Upper lobe of right lung (tissue), 1 donor: Measurements from ENCODE around the gene ASB10. TPM values are rescaled to one million over a fixed set of nuclear protein-coding genes. Genes with fewer than 3 reads are reported as not detected.

Experiments
- ATAC-seq: fragments of 200-7000 bp; cut with Tn5 transposase; one replicate; pipeline ENCODE4 v1.9.1; 2020; ENCODE audit warnings: mild to moderate bottlenecking, moderate library complexity
- DNase-seq: peaks from one replicate; pipeline ENCODE4 v3.0.0-alpha.2; 2020
- H3K27ac ChIP-seq: fragments of 200-600 bp; one replicate; pipeline ENCODE4 v1.8.0; 2022
- H3K27me3 ChIP-seq: fragments of 200-600 bp; one replicate; pipeline ENCODE4 v1.8.0; 2022; ENCODE audit warnings: mild to moderate bottlenecking
- H3K36me3 ChIP-seq: fragments of 200-600 bp; one replicate; pipeline ENCODE4 v1.8.0; 2022
- H3K4me1 ChIP-seq: fragments of 200-600 bp; one replicate; pipeline ENCODE4 v1.8.0; 2022
- H3K4me3 ChIP-seq: fragments of 200-600 bp; one replicate; pipeline ENCODE4 v1.8.0; 2022; ENCODE audit warnings: mild to moderate bottlenecking
- H3K9me3 ChIP-seq: fragments of 200-600 bp; one replicate; pipeline ENCODE4 v1.8.0; 2022
- intact Hi-C: fragments of 100-400 bp; cut with DNase I; formaldehyde crosslinking; loops from one replicate; pipeline ENCODE4 v1.11.0; 2022
- total RNA-seq: library from RNA; stranded (reverse); fragmentation: NEBNext Ultra II Directional; extraction: Animal tissue kit (Norgen Biotek cat#: 25700); gene quantifications from one replicate; pipeline ENCODE4 v1.2.1, GENCODE V29; 2021
- TF ChIP-seq, protein P1 (sequence below): fragments of 200-600 bp; IDR thresholded peaks from one replicate; pipeline ENCODE4 v1.8.0; 2022; ENCODE audit warnings: antibody characterized with exemption
- donor health status: DM: no; HTN: yes; CAD: no; lungs with severe emphysema.

Gene ASB10
- total RNA-seq, 1 donor from 2014 or later: not detected

GRCh38 chr7:151212626-151213025 lies 25.6 kb upstream of the ASB10 start:
- TF ChIP-seq, protein P1, sequence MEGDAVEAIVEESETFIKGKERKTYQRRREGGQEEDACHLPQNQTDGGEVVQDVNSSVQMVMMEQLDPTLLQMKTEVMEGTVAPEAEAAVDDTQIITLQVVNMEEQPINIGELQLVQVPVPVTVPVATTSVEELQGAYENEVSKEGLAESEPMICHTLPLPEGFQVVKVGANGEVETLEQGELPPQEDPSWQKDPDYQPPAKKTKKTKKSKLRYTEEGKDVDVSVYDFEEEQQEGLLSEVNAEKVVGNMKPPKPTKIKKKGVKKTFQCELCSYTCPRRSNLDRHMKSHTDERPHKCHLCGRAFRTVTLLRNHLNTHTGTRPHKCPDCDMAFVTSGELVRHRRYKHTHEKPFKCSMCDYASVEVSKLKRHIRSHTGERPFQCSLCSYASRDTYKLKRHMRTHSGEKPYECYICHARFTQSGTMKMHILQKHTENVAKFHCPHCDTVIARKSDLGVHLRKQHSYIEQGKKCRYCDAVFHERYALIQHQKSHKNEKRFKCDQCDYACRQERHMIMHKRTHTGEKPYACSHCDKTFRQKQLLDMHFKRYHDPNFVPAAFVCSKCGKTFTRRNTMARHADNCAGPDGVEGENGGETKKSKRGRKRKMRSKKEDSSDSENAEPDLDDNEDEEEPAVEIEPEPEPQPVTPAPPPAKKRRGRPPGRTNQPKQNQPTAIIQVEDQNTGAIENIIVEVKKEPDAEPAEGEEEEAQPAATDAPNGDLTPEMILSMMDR: no peak
- intact Hi-C loops: no loop called here
- no peaks in the 10 kb centered on the region for H3K9me3 ChIP-seq
- ATAC-seq: no peak
- H3K27ac ChIP-seq: no peak overlapping the region
- peaks cover 51% of the 10 kb centered on the region for H3K36me3 ChIP-seq
- no peaks in the 10 kb centered on the region for H3K27me3 ChIP-seq
- H3K4me1 ChIP-seq: no peaks in the 10 kb centered on the region
- H3K4me3 ChIP-seq: no peak overlapping the region
- DNase-seq: no peak

DNA sequence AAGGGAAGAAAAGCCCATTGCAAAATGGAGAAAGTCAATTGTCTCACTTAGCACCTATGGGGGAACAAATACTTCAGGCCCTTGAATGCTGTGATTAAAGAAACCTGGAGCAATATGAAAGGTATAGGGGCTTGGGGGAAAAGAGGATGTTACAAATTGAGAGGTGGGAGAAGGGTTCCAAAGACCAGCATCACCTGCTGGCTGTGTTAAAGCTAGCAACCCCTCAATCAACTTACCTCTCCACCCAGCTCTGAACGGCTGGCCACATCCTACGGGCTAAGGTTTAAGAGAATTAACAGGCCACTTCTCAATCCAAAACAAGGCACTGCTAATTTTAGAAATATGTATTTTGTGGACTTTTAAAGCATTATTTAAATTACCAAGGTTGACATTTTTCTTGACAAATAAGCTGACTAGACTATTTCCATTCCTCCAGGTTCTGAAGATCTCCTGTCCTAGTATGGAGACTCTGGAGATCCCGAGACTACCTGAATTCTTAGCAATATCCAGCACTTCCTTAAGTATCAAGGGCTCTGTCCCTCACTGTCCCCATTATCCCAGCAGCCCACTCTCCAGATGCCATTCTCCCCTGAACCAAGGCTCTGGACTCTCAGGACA lies 24.2 kb upstream of the ASB10 start:
- no peak overlapping the region for H3K27ac ChIP-seq
- intact Hi-C loops: no loop called here
- TF ChIP-seq, protein P1: no peak
- peaks cover 37% of the 10 kb centered on the region for H3K36me3 ChIP-seq
- no peaks in the 10 kb centered on the region for H3K27me3 ChIP-seq
- H3K9me3 ChIP-seq: no peaks in the 10 kb centered on the region
- ATAC-seq: no peak
- no peak overlapping the region for H3K4me3 ChIP-seq
- H3K4me1 ChIP-seq: no peaks in the 10 kb centered on the region
- DNase-seq: no peak

GRCh38 chr7:151210087-151210854 lies 23.2 kb upstream of the ASB10 start, which contains the start of gene H2BK1:
Gene H2BK1 (minus strand): TSS chr7:151210488. CDS start chr7:151210318, 170 bp downstream.
- Histone ChIP-seq H3K27ac (no peak within 1 kb of the TSS), H3K27me3 (peaks cover 2% of the 10 kb centered on the region), H3K36me3 (peaks cover 27% of the 10 kb centered on the region), H3K4me3 (no peak within 1 kb of the TSS), H3K9me3 (no peaks in the 10 kb centered on the region), H3K4me1 (no peaks in the 10 kb centered on the region)
- TF ChIP-seq, protein P1: no peak
- no peak for DNase-seq
- intact Hi-C loops: no loop called here
- no peak for ATAC-seq

GRCh38 chr7:151209588-151209987 lies 22.5 kb upstream of the ASB10 start:
- H3K27ac ChIP-seq: no peak overlapping the region
- H3K4me1 ChIP-seq: no peaks in the 10 kb centered on the region
- DNase-seq (no peak), ATAC-seq (no peak)
- TF ChIP-seq, protein P1: no peak
- intact Hi-C loops: no loop called here
- no peak overlapping the region for H3K4me3 ChIP-seq
- peaks cover 9% of the 10 kb centered on the region for H3K27me3 ChIP-seq
- H3K9me3 ChIP-seq: no peaks in the 10 kb centered on the region
- H3K36me3 ChIP-seq: peaks cover 20% of the 10 kb centered on the region

DNA sequence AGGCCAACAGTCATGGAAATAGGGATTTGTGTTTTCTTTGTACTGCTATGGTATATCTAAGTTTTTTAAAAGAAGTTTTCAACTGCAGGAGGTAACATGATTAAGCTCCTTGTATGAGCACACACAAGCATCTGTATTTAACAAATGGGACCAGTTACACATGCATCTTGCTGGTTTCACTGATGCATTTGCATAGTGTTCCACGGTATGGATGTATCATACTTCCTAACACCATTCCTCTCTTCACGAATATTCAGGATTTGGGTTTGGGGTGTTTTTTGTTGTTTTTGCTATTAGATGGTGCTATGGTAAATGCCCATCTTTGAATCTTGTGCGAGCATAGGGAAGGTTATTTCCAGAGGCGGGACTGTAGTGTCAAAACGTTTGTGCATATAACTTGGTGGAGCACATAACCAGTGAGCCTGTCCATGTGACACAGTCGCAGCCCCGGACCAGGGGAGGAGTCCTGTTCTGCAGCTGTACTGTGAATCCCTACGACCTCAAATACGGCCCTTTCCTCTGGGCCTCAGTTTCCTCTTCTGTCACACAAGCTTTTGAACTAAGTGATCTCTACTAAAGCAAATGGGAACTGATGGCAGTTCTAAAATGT lies 21.3 kb upstream of the ASB10 start:
- H3K4me3 ChIP-seq: no peak overlapping the region
- H3K4me1 ChIP-seq: no peaks in the 10 kb centered on the region
- H3K36me3 ChIP-seq: peaks cover 8% of the 10 kb centered on the region
- no peaks in the 10 kb centered on the region for H3K9me3 ChIP-seq
- no peak overlapping the region for H3K27ac ChIP-seq
- TF ChIP-seq, protein P1: no peak
- no peak for DNase-seq
- intact Hi-C loops: no loop called here
- peaks cover 11% of the 10 kb centered on the region for H3K27me3 ChIP-seq
- no peak for ATAC-seq
